Right lung (tissue), 10 donors: ENCODE measurements around the gene SRA1. TPM values are rescaled to one million over a fixed set of nuclear protein-coding genes. Genes with fewer than 3 reads are reported as not detected.
"Not testable (repeated sequence)": the region's sequence is repeated elsewhere in the genome, so short reads cannot be mapped to it uniquely, and the experiment has no call there.

Experiments used
- DNase-seq, 2 donors: peaks; one replicate each; pipeline ENCODE4 v3.0.0-alpha.2; 2013
- long read RNA-seq, 8 donors: transcript quantifications; one replicate each; lab custom pipeline, GENCODE V29; 2026
- polyA plus RNA-seq, 5 donors: library from polyadenylated mRNA; unstranded; fragments of 120-200 nt; gene quantifications; one replicate each; pipeline versions ENCODE4 v1.2.1 to v1.2.3, GENCODE V29; 2013; ENCODE audit warnings: inconsistent platforms in 1 of 5, low replicate concordance in 1 of 5; ENCODE audit not compliant: insufficient read length in 5 of 5, insufficient read depth in 1 of 5

Gene SRA1
- 10 to 100 TPM; 19.2 to 30.7 (median 22.9) TPM for polyA plus RNA-seq
- long read RNA-seq, donor 1, transcript SRA1-205 (4 exons, 1,466 nt) = minor isoform, 5 of 20 reads
- long read RNA-seq, donor 1, transcript SRA1-201 (5 exons, 2,107 nt) = major isoform, 15 of 20 reads
- long read RNA-seq, donor 1, partial matches to known transcripts = 0 of 20 reads
- long read RNA-seq, donor 1, other reads (novel, unspliced or antisense) = 0 of 20 reads
- long read RNA-seq, donor 2, transcript SRA1-201 (5 exons, 2,107 nt) = major isoform, 11 of 15 reads
- long read RNA-seq, donor 2, partial matches to known transcripts = 0 of 15 reads
- long read RNA-seq, donor 2, other reads (novel, unspliced or antisense) = 0 of 15 reads
- long read RNA-seq, donor 3, transcript SRA1-201 (5 exons, 2,107 nt) = major isoform, 12 of 16 reads
- long read RNA-seq, donor 3, partial matches to known transcripts = 0 of 16 reads
- long read RNA-seq, donor 3, other reads (novel, unspliced or antisense) = 0 of 16 reads
- long read RNA-seq, donor 4, transcript SRA1-201 (5 exons, 2,107 nt) = major isoform, 7 of 10 reads
- long read RNA-seq, donor 4, partial matches to known transcripts = 0 of 10 reads
- long read RNA-seq, donor 4, other reads (novel, unspliced or antisense) = 0 of 10 reads
- long read RNA-seq, donor 5, transcript SRA1-205 (4 exons, 1,466 nt) = minor isoform, 7 of 22 reads
- long read RNA-seq, donor 5, transcript SRA1-201 (5 exons, 2,107 nt) = major isoform, 15 of 22 reads
- long read RNA-seq, donor 5, partial matches to known transcripts = 0 of 22 reads
- long read RNA-seq, donor 5, other reads (novel, unspliced or antisense) = 0 of 22 reads
- long read RNA-seq, donor 6, transcript SRA1-201 (5 exons, 2,107 nt) = major isoform, 11 of 14 reads
- long read RNA-seq, donor 6, partial matches to known transcripts = 0 of 14 reads
- long read RNA-seq, donor 6, other reads (novel, unspliced or antisense) = 0 of 14 reads
- long read RNA-seq, donor 7, transcript SRA1-201 (5 exons, 2,107 nt) = major isoform, 21 of 25 reads
- long read RNA-seq, donor 7, partial matches to known transcripts = 0 of 25 reads
- long read RNA-seq, donor 7, other reads (novel, unspliced or antisense) = 0 of 25 reads
- long read RNA-seq, donor 8, partial matches to known transcripts = 0 of 4 reads
- long read RNA-seq, donor 8, other reads (novel, unspliced or antisense) = 0 of 4 reads

GRCh38 chr5:140557136-140557805, at the start of gene SRA1:
TSS of gene SRA1 (minus strand) at chr5:140557473. CDS start at chr5:140557452, 21 bp downstream.
- peak; percentile 90 to 91 for DNase-seq

GRCh38 chr5:140607031-140607430, 49.8 kb upstream of the SRA1 start:
- no peak for DNase-seq

DNA sequence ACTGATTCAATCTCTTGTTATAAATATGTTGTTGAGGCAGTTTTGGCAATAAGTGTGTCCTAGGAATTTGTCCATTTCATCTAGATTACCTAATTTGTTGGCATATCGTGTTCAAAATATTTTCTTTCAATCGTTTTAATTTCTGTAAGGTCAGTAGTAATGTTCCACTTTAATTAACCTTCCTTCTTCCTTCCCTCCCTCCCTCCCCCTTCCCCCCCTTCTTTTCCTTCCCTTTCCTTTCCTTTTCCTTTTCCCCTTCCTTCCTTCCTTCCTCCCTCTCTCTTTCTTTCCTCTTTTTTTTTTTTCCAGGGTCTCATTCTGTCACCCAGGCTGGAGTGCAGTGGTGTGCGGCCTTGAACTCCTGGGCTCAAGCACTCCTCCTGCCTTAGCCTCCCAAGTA, 48.6 kb upstream of the SRA1 start:
- no peak for DNase-seq

DNA sequence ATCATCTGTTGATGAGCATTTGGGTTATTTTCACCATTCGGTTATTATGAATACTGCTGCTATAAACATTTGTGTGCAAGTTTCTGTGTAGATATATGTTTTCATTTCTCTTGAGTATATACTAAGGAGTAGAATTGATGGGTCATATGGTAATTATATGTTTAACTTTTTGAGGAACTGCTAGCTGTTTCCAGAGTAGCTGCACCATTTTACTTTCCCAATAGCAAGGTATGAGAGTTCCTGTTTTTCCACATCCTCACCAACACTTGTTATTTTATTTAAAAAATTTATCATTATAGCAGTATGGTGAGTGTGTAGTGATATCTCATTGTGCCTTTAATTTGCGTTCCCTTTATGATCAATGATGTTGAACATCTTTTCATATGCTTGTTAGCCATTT, 46.5 kb upstream of the SRA1 start:
- no peak for DNase-seq

GRCh38 chr5:140603446-140603698, 46.1 kb upstream of the SRA1 start:
- not testable (repeated sequence) for DNase-seq

DNA sequence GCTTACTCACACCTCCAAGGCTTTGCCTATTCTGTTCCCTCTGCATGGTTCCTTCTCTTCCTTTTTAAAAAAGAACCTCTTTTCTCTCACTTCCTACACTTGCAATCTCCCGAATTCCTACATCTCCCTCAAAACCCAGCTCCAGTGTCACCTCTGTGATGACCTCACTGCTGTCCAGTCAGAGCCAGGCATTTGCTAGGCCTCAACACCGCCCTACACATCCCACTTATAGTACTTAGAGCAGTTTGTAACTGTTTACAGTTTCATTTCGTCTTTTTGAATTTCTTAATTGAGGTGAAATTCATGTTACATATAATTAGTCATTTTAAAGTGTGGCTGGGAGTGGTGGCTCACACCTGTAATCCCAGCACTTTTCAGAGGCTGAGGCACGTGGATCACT, 44.9 kb upstream of the SRA1 start:
- DNase-seq = no peak

GRCh38 chr5:140600096-140600495, 42.8 kb upstream of the SRA1 start:
- no peak for DNase-seq

DNA sequence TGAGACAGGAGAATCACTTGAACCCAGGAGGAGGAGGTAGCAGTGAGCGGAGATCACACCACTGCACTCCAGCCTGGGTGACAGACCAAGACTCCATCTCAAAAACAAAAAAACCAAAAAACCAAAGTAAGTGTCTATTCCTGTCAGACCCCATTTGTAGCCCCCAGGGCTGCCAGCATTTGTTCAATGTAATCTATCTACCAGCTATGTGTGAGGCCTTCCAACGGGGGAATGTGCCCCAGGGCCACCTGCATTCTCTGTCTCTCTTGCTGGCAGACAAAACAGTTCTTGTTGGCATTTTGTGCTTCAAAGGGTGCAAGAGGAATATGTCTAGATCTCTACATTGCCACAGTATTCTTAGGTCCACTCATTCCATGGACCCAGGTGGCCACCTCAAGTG, 41.6 kb upstream of the SRA1 start:
- no peak for DNase-seq

GRCh38 chr5:140596321-140596741, 39.1 kb upstream of the SRA1 start:
- no peak for DNase-seq

- DNase-seq = no peak
Observed at GRCh38 chr5:140595538-140596300, 38.4 kb upstream of the SRA1 start.

GRCh38 chr5:140594169-140594568, 36.9 kb upstream of the SRA1 start:
- DNase-seq = no peak

- not testable (repeated sequence) for DNase-seq
Observed at GRCh38 chr5:140593070-140593469, 35.8 kb upstream of the SRA1 start.

GRCh38 chr5:140591747-140592372, 34.6 kb upstream of the SRA1 start:
- DNase-seq = no peak

- no peak for DNase-seq
Observed at GRCh38 chr5:140590861-140591260, 33.6 kb upstream of the SRA1 start.

DNA sequence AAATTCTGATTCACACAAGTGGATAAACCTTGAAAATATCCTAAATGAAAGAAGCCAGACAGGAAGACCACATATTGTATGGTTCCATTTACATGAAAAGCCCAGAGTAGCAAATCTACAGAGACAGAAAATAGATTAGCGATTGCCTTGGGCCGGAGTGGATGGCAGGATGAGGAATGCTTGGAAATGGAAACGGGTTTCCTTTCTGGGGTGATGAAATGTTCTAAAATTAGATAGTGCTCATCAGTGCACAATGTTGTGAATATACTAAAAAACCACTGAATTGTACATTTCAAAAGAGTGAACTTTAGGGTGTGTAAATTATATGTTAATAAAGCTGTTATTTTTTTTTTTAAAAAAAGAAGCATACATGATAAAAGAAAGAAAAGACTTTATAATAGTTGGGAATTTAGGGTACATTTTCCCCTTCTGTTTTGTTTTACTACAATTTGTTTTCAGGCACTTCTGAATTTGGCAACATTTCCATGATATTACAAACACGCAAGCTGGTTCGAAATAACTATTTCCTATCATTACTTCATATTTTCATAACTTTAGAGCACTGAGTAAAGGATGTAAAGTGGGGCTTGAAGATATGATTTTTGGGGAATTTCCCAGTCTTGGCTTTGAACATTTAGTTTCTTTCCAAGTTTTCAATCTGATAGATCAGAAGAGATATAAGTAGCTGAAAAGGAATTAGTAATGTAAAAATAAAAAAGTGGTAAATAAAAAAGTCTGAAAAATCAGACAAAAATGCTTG, 31.2 kb upstream of the SRA1 start:
- DNase-seq = no peak

- no peak for DNase-seq
Observed at GRCh38 chr5:140587495-140587894, 30.2 kb upstream of the SRA1 start.

- not testable (repeated sequence) for DNase-seq
Observed at GRCh38 chr5:140579188-140579747, 22.0 kb upstream of the SRA1 start.

GRCh38 chr5:140576776-140577201, 19.5 kb upstream of the SRA1 start:
- no peak for DNase-seq

- DNase-seq = no peak
Observed at GRCh38 chr5:140575309-140575708, 18.0 kb upstream of the SRA1 start.
